Measurements from ENCODE around the gene COPZ1.
A peak's percentile ranks its signal among the peaks of the same experiment; 100 is the strongest.
"Not testable (repeated sequence)": the region's sequence is repeated elsewhere in the genome, so short reads cannot be mapped to it uniquely, and the experiment has no call there.

The COPZ1 gene, protein sequence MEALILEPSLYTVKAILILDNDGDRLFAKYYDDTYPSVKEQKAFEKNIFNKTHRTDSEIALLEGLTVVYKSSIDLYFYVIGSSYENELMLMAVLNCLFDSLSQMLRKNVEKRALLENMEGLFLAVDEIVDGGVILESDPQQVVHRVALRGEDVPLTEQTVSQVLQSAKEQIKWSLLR

DNA sequence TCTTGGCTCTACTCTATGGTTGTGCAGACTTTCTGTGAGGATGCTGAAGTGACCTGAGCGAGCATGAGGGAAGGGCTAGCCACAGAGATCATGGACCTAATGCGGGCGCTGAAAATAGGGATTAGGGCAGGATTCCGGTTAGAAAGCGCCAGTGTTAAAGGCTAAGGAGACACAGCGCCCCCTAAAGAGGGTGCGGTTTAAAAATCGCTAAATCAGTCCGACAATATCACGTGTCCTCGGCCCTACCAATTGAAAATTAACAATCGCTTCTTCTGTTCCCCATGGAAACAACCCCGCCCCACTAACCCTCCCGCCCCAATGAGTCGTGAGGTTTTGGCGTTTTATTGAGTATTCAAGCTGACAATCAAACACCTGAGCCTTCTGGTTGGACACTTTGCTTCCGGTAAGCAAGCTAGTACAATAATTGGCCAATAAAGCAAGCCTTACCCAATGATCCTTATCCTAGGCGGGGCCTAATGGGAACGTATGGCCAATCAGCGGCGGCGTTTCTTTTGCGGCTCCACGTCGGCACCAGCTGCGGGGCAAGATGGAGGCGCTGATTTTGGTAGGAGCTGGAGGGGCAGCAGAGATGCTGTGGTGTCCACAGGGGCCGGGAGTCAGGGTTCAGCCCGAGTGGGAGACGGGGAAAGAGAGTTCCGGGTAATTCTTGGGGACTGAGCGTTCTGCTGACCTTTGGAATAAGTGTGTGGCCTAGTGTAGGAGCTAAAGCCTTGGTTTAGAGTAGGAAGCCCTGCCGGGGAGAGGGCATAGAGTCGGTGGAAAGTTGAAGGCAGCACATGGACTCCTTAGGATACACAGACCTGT lies at the start of gene COPZ1:
COPZ1 (plus strand) TSS at position 515 of the 825 bp plus-strand sequence; CDS start at position 548, 33 bp downstream.
- DNase-seq = peak; percentile 97 to 98

DNA sequence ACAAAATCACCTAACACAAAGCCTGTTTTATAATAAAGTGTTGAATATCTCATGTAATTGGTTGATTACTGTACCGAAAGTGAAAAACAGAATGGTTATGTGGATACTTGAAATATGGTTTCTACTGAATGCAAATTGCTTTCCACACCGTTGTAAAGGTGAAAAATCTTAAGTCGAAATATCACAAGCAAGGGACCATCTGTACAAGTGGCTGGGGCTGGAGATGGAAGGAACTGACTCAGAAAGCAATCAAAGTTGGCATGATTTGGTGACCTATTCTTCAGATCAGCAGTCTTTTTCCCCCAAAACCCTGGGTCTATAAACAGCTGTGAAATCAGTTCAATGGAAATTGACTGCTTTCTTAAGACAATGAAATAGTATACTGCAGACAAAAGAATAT lies 48.6 kb upstream of the COPZ1 start:
- DNase-seq = no peak

DNA sequence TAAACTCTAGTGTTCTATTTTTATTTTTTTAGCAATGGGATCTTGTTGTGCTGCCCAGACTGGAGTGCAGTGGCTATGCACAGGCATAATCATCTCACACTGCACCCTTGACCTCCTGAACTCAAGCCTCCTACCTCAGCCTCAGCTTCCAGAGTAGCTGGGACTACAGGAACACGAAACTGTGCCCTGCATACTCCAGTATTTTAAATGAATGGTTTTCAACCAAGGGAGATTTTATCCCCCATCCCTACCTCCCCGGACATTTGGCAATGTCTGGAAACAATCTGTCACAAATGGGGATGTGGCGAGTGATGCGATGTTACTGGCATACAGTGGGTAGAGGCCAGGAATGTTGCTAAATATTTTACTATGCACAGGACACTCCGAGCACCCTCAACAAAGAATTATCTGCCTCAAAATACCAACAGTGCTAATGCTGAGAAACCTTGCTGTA lies 47.1 kb upstream of the COPZ1 start:
- DNase-seq = no peak

DNA sequence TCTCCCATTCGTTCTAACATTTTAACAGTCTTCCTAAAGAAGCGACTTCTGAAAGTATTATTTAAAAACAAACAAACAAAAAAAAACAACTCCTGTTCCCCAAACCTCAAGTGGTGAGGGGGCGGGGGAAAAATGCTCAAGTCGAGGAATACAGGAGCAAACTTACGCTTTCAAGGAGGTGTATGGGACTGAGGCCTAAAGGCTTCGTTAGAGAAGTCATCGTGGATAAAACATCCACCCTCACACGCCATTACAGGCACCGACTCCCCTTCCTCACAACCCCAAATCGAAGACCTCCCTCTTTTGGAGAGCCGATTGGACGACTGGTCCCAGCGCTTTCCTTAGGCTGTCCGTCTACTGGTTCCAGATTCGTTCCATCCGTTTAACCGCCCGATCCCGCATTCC lies 45.7 kb upstream of the COPZ1 start:
- no peak for DNase-seq

DNA sequence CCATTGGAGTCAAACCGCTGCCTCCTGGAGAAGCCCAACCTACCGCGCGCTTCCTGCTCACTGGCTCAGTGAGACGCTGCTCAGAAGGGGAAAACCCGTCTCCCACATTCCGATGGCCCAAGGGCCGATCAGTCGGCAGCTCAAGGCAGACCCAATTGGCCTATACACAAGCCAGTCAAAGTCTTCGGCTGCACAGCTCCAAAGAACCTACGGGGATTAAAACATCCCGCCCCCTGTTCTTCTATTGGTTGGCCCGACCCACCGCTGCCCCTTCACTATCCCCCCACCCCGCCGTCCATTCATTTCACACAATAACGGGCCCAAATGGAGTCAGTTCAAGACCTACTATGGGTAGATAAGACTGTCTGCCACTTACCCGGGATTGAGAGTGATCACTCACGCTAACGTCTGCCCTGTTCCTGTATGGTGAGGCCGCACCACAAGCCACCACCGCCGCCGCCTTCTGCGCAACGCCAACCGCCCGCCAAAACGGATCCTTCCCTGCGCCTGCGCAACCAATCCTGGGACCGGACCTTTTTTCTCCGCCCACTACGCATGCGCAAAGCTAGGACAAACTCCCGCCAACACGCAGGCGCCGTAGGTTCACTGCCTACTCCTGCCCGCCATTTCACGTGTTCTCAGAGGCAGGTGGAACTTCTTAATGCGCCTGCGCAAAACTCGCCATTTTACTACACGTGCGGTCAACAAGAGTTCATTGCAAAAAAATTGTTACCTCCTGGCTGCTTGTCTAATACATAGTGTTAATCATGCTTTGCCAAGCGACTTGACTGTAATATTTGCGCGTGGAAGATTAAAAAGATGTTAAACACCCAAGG lies 45.1 kb upstream of the COPZ1 start, which contains the start of gene CBX5:
CBX5 (minus strand) TSS at position 491 of the 836 bp plus-strand sequence. CDS start 22,472 bp downstream, outside the sequence.
- peak; percentile 100 for DNase-seq

DNA sequence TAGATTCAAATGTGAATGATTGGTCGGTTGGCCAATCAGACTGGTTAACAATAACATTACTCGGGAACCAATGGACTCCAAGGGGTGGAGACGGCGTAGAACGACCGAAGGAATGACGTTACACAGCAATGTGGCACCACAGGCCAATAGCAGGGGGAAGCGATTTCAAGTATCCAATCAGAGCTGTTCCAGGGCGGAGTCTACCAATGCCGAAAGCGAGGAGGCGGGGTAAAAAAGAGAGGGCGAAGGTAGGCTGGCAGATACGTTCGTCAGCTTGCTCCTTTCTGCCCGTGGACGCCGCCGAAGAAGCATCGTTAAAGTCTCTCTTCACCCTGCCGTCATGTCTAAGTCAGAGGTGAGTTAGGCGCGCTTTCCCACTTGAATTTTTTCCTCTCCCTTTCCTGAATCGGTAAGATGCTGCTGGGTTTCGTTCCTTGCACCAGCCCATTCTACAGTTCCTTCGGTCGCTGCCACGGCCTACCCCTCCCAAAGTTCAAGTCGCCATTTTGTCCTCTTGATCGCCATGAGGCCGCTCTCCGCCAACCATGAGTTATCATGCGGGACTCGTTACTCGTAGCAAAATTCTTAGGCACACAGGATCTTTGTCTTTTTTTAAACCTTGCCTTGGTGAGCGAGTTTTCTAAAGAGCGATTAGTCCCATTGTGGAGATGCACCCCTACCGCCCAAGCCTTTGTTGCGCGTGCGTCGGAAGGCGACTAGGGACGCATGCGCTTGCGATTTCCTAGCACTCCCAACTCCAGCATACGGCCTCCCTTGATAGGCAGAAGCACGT lies 44.3 kb upstream of the COPZ1 start, which contains the start of gene HNRNPA1:
HNRNPA1 (plus strand) TSS at position 259 of the 793 bp plus-strand sequence; CDS start at position 341, 82 bp downstream.
- DNase-seq = peak; percentile 99

DNA sequence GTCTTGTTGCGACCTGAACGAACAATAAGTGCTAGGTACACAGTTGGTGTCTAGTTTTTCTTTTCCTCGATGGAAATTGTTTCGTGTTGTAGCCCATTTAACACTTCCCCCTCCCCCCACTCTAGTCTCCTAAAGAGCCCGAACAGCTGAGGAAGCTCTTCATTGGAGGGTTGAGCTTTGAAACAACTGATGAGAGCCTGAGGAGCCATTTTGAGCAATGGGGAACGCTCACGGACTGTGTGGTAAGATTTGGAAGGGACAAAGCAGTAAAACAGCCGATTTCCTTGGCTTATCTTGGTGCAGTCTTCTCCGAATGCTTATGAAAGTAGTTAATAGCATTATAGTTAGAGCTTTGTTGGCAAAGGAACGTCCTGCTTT lies 43.7 kb upstream of the COPZ1 start:
- DNase-seq = not testable (repeated sequence)

DNA sequence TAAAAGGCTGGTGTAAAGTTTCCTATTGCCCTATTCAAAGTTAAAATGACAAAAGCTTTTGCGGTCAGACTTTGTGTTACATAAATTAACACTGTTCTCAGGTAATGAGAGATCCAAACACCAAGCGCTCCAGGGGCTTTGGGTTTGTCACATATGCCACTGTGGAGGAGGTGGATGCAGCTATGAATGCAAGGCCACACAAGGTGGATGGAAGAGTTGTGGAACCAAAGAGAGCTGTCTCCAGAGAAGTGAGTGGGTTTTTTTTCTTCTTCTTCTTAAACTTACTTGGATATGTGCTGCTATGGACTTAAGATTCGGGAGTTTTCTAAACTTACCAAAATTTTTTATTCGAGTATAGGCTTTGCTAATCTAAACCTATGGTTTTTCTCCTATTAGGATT lies 43.2 kb upstream of the COPZ1 start:
- not testable (repeated sequence) for DNase-seq

DNA sequence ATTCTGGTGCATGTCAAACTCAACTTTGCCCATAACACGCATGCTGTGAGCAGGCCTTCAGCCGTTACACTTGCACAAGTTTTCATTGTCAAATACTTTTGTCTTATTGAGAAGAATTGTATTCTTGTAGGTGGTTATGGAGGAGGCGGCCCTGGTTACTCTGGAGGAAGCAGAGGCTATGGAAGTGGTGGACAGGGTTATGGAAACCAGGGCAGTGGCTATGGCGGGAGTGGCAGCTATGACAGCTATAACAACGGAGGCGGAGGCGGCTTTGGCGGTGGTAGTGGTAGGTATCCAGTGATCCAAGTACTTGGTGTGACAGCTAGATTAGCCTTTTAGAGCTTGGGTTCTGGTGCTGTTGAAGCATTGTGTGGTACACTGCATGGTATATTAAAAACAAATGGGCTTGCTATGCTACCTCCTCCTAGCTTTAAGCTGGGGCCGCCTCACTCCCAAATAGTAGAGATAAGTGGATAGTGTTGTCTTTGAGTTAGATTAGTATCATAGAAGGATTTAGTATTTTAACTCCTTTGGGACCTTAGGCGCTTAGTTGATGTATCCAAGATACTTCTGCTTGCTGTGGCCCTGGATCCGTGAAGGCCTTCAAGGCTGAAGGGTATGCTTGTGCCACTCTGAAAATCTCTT lies 41.9 kb upstream of the COPZ1 start:
- no peak for DNase-seq

DNA sequence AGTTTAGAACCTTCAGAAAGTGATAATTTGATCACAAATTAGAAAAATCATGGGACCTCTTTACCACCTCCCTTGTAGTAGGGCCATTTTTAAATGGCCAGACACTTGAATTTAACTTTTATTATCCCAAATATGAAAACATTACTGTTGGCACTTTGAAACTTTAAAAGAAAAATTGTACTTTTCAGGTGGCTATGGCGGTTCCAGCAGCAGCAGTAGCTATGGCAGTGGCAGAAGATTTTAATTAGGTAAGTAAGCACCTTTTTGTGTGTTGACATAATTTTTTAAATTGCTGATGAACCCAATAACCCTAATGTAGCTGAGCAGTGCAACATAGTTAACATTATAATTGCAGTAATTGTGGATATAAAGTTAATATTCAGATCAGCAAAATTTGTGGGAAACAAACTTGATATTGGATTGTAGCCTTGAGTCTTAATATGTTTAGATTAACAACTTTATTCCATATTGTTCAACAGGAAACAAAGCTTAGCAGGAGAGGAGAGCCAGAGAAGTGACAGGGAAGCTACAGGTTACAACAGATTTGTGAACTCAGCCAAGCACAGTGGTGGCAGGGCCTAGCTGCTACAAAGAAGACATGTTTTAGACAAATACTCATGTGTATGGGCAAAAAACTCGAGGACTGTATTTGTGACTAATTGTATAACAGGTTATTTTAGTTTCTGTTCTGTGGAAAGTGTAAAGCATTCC lies 40.7 kb upstream of the COPZ1 start:
- not testable (repeated sequence) for DNase-seq

DNA sequence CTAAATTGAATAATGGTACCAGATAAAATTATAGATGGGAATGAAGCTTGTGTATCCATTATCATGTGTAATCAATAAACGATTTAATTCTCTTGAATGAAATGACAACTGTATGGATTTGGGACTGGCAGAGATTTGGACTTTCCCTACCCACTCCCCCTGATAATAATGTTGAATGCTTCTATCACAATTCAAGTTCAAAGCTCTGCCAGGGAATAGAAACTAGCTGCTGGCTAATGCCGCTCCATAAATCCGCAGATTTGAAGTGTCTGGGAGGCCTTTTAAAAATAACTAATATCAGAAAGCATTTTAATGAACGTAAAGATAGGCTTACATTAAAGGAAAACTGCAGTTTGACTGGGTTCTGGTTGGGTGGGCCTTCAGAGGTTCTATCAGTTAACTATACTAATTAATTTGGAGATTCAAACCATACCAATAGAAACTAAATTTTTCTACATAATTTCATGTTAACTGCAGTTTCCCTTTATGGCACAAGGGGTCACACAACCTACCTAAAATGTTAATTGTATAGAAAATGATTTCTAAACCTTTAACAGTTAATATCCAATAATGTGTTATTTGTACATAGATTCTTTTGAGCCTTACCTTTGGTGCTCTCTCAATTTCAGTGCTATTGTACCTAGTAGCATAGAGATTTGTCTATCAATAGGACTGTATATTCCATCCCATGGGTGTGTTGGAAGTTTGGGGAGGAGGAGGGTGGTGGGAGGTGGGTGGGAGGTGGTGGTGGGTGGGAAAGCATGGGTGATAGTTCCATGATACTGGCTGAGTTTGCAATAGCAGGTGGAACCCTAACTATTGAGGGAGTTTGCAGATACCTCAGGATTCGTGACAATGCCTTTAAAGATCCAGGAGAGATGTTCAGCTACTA lies 39.5 kb upstream of the COPZ1 start:
- no peak for DNase-seq

DNA sequence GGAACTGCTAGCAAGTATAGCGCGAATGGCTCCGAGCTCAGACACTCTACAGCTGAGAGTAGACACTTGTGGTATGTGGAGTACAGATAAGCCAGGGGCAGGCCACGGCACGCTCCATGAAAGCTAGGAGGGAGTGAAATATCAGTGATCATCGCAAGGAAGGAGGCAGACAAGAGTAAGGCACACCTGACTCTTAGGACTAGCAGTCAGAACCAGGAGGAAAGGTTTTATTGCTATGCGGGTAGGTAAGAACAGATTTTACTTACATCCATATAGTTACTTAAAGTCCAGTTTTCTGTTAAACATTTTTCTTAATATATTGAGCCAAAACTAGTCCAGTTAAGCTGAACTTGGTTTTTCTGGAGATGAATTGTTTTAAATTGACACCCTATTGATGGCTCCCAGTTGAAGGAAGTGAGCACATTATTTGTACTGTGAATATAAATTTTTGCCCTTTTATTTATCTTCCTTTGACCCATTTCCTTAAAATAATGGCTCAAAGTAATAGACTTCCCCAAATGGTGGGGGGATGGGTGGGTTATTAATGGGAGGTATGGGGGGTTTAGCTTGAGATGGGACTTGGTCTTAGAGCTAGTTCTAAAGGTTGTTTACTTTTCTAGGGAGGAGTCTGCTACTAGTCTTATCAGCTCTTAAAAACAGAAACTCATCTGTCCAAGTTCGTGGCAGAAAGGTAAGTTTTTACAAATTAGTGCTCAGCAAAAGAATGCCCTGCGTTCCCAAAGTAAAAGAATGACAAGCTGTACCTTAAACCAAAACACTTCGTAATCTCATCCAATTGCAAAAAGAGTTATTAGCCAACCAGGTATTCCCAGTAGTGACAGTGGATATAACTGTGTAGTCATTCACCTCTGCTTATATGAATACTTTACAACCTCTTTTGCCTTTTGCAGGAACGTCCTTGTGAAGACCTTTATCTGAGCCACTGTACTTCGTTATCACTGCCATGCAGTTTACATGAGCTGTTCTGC lies 38.6 kb upstream of the COPZ1 start:
- no peak for DNase-seq

DNA sequence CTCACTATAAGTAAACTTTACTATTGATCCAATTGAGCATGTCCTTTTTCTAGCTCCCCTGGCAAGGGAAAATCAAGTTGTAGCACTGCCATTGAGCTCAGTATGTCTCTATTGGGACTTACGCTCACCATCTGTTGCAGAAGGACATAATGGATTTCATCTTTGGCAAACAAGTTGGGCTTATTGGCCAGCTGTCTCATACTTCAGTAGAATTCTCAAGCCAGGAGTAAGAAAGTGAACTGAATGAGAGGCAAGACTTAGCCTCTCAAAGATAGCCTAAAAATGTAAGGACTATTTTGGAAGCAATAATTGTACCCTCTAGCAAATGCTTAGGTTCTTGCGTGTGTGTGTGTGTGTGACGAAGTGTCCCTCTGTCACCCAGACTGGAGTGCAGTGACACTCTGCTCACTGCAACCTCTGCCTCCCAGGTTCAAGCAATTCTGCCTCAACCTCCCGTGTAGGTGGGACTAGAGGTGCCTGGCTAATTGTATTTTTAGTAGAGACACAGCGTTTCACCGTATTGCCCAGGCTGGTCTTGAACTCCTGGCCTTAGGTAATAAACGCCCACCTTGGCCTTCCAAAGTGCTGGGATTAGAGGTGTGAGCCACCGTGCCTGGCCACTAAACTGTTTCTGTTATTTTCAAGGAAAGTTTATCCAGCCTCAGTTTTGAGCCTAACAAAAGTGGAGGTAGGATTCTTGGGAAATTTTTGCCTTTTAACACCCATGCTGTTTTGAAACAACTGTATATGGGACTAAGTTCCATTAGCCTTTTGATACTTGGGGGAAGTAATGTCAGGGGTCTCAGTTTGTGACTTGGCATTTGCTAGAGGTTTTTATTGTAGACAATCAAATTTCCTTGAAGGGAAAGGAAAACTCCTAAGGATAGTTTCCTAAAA lies 37.4 kb upstream of the COPZ1 start:
- no peak for DNase-seq

DNA sequence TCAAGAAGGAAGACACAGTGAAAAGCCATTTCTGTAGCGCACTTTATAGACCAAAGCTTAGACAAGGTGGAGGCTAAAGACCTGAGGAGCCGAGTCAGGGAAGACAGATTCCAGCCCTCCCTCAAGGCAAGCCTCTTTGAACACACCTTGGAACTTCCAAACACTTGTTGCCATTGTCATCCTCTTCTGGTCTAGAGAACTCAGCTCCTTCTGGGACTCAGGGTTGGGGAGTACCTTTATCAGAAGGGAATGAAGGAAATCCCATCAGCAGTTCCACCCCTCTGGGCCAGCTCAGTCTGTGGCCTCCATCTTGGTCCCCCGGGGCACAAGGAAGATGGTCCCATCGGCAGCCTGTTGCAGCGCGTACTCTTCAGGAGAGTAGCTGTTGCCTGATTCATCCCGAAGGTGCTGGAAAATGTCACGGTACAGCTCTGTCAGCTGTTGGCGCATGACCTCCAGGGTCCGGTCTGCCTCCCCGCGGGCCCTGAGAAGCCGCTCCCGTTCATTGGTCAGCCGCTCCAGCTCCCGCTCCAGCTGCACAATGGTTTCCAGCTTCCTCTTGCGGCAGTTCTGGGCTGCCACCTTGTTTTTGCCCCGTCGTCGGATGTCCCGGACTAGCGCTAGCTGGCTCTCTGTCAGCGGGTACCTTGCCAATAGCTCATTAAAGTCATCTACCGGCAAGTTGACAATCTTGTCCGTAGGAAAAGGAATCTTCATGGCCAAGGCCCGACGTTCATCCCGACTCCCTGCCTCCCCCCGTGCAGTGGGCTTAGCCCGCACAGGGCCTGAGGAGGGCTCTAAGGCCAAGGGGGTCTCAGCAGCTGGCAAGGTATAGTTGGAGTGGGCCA lies 32.6 kb upstream of the COPZ1 start:
- DNase-seq = no peak

DNA sequence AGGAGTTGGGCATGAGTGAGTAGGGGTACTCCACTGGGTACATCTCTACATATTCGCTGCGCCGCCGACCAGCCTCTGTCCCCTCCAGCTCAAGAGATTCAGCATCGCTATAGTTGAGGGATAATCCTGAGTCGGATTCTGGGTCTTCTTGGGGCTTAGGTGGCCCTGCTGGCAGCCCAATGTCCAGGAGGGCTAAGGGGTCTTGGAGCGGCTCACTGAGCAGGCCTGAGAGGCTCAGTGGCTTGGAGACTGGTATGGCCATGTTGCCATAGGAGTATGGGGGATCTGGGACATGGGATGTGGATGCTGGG lies 32.0 kb upstream of the COPZ1 start:
- DNase-seq = no peak

DNA sequence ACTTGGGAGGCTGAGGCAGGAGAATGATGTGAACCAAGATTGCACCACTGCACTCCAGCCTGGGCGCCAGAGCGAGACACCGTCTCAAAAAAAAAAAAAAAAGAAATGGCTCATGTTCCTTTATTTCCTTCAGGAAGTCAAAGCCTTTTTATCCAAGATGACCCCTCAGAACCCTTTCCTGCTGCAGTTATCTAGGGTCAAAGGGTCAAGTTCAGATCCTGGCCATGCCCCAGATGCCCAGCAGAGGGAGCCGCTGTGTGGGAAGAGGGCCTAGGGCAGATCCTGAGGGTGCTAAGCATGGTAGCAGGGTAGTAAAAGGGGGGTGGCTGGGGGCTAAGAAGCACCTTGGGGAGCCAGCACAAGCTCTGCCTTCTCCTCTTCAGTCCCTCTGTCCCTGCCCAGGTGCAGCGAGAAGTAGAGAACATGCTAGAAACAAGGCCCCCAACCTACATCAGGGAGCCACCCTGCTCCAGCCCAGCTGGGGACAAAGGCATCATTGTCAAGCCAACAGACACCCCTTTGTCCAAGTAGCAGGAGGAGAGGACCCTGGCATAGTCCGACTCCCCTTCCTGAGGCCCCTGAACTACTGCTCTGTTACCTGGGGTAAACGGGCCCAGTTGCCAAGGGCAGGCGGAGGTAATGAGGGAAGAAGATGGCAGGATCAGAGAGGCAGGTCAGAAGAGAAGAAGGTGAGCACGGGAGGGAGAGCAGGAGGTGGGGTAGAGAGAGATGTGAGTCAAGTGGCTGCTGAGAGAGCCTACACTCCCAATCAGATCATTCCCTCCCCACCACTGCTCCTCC lies 30.6 kb upstream of the COPZ1 start:
- peak; percentile 56 to 62 for DNase-seq

All from CD4-positive, alpha-beta T cell treated with Interleukin-1 beta for 1 hour (primary cell).